ENCODE results near the gene ASB7.

Gene ASB7

DNA sequence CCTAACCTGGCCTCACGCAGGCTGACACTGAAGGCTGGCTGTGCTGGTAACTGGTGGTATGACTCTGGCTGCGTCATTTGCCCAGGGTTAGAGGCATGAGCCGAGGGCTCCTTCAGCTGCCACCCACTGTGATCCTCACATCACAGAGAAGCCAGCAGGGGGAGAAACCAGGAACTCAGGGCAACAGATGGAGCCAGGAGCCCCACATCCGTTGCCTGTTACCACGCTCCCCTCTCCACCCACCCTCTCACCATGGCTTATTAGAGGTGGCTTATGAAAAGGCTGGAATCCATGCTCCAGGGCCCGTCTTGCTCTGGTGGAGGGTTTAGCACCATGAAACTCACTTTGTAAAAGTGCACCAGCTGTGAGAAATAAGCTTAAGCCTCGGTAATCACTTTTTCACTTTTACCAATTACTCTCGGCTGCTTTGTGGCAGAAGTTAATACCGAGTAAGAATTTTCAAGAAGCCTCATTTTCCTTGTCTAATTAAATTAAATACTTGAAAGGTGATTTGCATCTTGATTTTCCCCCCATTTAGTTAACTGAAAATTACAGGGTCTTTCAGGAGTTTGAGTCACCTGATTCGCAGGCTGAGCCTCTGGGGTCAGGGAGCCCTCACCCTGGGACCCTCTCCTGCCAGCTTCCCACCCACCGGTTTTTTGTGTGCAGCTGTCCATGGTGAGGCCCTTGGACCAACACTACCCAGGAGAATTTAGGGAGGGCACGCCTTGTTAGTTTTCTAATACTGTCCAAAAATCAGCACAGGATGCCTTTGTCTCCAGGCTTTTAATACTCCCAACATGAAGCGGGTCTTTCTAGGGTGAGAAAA lies 60.9 kb downstream of the ASB7 start:
- no peak overlapping the region for H3K27ac ChIP-seq
- H3K9me3 ChIP-seq (ENCODE audit: low read depth, low read length) = no peaks in the 10 kb centered on the region
- no peak overlapping the region for H3K4me3 ChIP-seq
- no peaks in the 10 kb centered on the region for H3K36me3 ChIP-seq (ENCODE audit: insufficient read depth, low read length)
- DNase-seq (ENCODE audit: low read depth, low spot score) = no peak
- no peak for TF ChIP-seq EZH2 (IDR thresholded peaks at IDR 0.05)
- TF ChIP-seq FOXP2 (optimal IDR thresholded peaks at IDR 0.05; ENCODE audit: control extremely low read depth, extremely low read length, insufficient read depth) = no peak
- no peak for TF ChIP-seq POLR2AphosphoS5 (IDR thresholded peaks at IDR 0.05; ENCODE audit: borderline replicate concordance, low read depth, low read length)
- no peak overlapping the region for H3K9ac ChIP-seq (ENCODE audit: insufficient read length)

GRCh38 chr15:100663915-100664281 lies 61.5 kb downstream of the ASB7 start:
- Histone ChIP-seq H3K9me3 (ENCODE audit: low read depth, low read length) (no peaks in the 10 kb centered on the region), H3K4me3 (no peak overlapping the region), H3K36me3 (ENCODE audit: insufficient read depth, low read length) (no peaks in the 10 kb centered on the region), H3K9ac (ENCODE audit: insufficient read length) (no peak overlapping the region), H3K27ac (no peak overlapping the region)
- TF ChIP-seq FOXP2 (optimal IDR thresholded peaks at IDR 0.05; ENCODE audit: control extremely low read depth, extremely low read length, insufficient read depth) (no peak), EZH2 (IDR thresholded peaks at IDR 0.05) (no peak), POLR2AphosphoS5 (IDR thresholded peaks at IDR 0.05; ENCODE audit: borderline replicate concordance, low read depth, low read length) (no peak)
- no peak for DNase-seq (ENCODE audit: low read depth, low spot score)

DNA sequence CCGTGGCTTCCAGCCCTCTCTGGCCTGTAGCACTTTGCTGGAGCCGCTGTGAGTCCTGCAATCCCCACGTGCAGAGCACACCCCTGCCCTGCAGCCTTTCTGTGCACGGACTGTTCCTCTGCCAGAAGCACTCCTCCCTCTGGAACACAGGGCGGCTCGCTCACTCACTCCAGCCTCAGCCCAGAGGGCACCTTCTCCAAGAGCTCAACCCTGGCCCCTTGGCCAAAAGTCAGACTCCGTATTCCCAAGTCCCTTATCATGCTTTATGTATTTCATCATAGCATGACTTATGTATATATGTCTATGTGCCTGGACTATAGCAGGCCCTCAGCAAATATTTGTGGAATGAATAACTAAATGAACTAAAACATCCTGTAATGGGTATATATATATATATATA lies 63.2 kb downstream of the ASB7 start:
- Histone ChIP-seq H3K9ac (ENCODE audit: insufficient read length) (no peak overlapping the region), H3K27ac (no peak overlapping the region), H3K4me3 (no peak overlapping the region), H3K36me3 (ENCODE audit: insufficient read depth, low read length) (no peaks in the 10 kb centered on the region), H3K9me3 (ENCODE audit: low read depth, low read length) (no peaks in the 10 kb centered on the region)
- TF ChIP-seq FOXP2 (optimal IDR thresholded peaks at IDR 0.05; ENCODE audit: control extremely low read depth, extremely low read length, insufficient read depth) = no peak
- no peak for TF ChIP-seq POLR2AphosphoS5 (IDR thresholded peaks at IDR 0.05; ENCODE audit: borderline replicate concordance, low read depth, low read length)
- TF ChIP-seq EZH2 (IDR thresholded peaks at IDR 0.05) = no peak
- no peak for DNase-seq (ENCODE audit: low read depth, low spot score)

DNA sequence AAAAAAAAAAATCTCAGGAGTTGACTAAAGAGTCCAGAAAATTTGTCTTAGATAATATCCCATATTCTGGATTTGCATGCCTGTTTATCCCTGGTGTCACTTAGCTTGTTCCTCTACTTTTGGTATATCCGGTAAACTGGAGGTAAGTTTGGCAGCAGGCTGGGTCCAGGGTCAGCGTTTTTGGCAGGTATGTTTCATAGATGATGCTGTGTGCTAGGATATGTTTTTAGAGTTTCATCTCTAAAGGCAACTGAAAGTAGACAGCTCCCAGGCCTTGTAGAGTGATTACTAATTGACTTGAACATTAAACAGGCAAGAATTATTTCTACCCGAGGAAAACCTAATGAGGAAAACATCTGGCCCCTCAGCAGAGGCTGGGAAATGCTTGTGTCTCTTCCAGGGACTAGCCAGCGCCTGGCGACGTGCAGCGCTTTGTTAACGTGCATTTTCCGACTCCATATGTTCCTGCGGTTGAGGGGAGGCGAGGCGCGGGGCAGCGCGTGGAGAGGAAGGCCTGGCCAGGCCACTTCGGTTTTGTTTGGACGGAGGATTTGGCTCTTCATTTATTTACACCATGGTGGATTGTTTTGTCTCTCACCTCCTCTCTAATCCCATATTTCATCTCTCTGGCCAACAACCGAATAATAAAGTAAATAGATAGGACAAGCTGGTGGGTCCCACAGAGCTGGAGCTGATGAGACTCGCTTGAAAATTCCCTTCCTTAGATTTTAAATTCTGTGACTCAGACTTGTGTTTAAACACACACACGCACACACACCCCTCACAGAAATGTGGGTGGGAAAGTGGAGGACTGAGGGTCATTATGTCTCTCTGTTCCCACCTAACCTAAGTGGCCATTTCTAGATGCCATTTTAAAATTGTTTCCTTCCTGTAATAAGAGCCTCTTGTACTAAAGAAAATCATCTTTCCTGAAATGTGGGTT lies 65.3 kb downstream of the ASB7 start:
- H3K9ac ChIP-seq (ENCODE audit: insufficient read length) = no peak overlapping the region
- no peak overlapping the region for H3K4me3 ChIP-seq
- DNase-seq (ENCODE audit: low read depth, low spot score) = no peak
- TF ChIP-seq EZH2 (IDR thresholded peaks at IDR 0.05) = no peak
- no peak for TF ChIP-seq FOXP2 (optimal IDR thresholded peaks at IDR 0.05; ENCODE audit: control extremely low read depth, extremely low read length, insufficient read depth)
- TF ChIP-seq POLR2AphosphoS5 (IDR thresholded peaks at IDR 0.05; ENCODE audit: borderline replicate concordance, low read depth, low read length) = no peak
- no peaks in the 10 kb centered on the region for H3K36me3 ChIP-seq (ENCODE audit: insufficient read depth, low read length)
- no peak overlapping the region for H3K27ac ChIP-seq
- H3K9me3 ChIP-seq (ENCODE audit: low read depth, low read length) = no peaks in the 10 kb centered on the region

GRCh38 chr15:100668348-100668745 lies 66.0 kb downstream of the ASB7 start:
- Histone ChIP-seq H3K27ac (no peak overlapping the region), H3K4me3 (no peak overlapping the region), H3K9me3 (ENCODE audit: low read depth, low read length) (no peaks in the 10 kb centered on the region), H3K36me3 (ENCODE audit: insufficient read depth, low read length) (no peaks in the 10 kb centered on the region), H3K9ac (ENCODE audit: insufficient read length) (no peak overlapping the region)
- TF ChIP-seq POLR2AphosphoS5 (IDR thresholded peaks at IDR 0.05; ENCODE audit: borderline replicate concordance, low read depth, low read length) = no peak
- no peak for TF ChIP-seq FOXP2 (optimal IDR thresholded peaks at IDR 0.05; ENCODE audit: control extremely low read depth, extremely low read length, insufficient read depth)
- TF ChIP-seq EZH2 (IDR thresholded peaks at IDR 0.05) = no peak
- DNase-seq (ENCODE audit: low read depth, low spot score) = no peak

DNA sequence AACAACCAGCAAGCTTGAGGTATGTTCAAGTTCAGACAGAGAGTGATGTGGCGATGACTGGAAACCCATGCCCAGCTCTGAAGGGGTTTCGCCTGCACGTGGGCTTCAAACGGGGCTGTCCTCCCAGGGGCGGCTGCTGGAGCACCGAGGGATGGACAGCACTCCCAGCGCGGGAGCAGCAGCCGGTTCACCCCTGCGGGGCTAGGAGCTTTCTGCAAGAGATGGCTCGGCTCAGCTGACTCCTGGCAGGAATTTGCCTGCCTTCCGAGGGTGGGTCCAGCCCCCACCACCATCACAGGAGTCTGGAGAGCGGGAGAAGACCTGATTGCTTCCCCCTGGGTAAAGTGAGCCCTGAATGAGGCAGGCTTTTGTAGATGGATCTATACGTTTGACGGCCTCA lies 66.9 kb downstream of the ASB7 start:
- Histone ChIP-seq H3K27ac (no peak overlapping the region), H3K9me3 (ENCODE audit: low read depth, low read length) (no peaks in the 10 kb centered on the region), H3K4me3 (no peak overlapping the region), H3K9ac (ENCODE audit: insufficient read length) (no peak overlapping the region), H3K36me3 (ENCODE audit: insufficient read depth, low read length) (no peaks in the 10 kb centered on the region)
- DNase-seq (ENCODE audit: low read depth, low spot score) = no peak
- TF ChIP-seq EZH2 (IDR thresholded peaks at IDR 0.05) = no peak
- TF ChIP-seq FOXP2 (optimal IDR thresholded peaks at IDR 0.05; ENCODE audit: control extremely low read depth, extremely low read length, insufficient read depth) = no peak
- no peak for TF ChIP-seq POLR2AphosphoS5 (IDR thresholded peaks at IDR 0.05; ENCODE audit: borderline replicate concordance, low read depth, low read length)

GRCh38 chr15:100670505-100671021 lies 68.2 kb downstream of the ASB7 start:
- no peaks in the 10 kb centered on the region for H3K9me3 ChIP-seq (ENCODE audit: low read depth, low read length)
- TF ChIP-seq EZH2 (IDR thresholded peaks at IDR 0.05) (no peak), POLR2AphosphoS5 (IDR thresholded peaks at IDR 0.05; ENCODE audit: borderline replicate concordance, low read depth, low read length) (no peak), FOXP2 (optimal IDR thresholded peaks at IDR 0.05; ENCODE audit: control extremely low read depth, extremely low read length, insufficient read depth) (no peak)
- H3K4me3 ChIP-seq = no peak overlapping the region
- DNase-seq (ENCODE audit: low read depth, low spot score) = no peak
- no peaks in the 10 kb centered on the region for H3K36me3 ChIP-seq (ENCODE audit: insufficient read depth, low read length)
- no peak overlapping the region for H3K9ac ChIP-seq (ENCODE audit: insufficient read length)
- no peak overlapping the region for H3K27ac ChIP-seq

- Histone ChIP-seq H3K9ac (ENCODE audit: insufficient read length) (no peak overlapping the region), H3K4me3 (no peak overlapping the region), H3K27ac (no peak overlapping the region), H3K36me3 (ENCODE audit: insufficient read depth, low read length) (no peaks in the 10 kb centered on the region), H3K9me3 (ENCODE audit: low read depth, low read length) (no peaks in the 10 kb centered on the region)
- no peak for TF ChIP-seq POLR2AphosphoS5 (IDR thresholded peaks at IDR 0.05; ENCODE audit: borderline replicate concordance, low read depth, low read length)
- no peak for TF ChIP-seq FOXP2 (optimal IDR thresholded peaks at IDR 0.05; ENCODE audit: control extremely low read depth, extremely low read length, insufficient read depth)
- TF ChIP-seq EZH2 (IDR thresholded peaks at IDR 0.05) = no peak
- DNase-seq (ENCODE audit: low read depth, low spot score) = no peak
Observed at GRCh38 chr15:100671124-100671680, 68.8 kb downstream of the ASB7 start.
